Neural progenitor cell (in vitro differentiated cells): Measurements from ENCODE around the gene ELP6.

ENCODE experiments used
- CTCF ChIP-seq: fragments of 200-600 bp; sonication (generic); IDR thresholded peaks from 2 replicates; pipeline ENCODE4 v1.5.1; 2017; ENCODE audit warnings: antibody characterized with exemption, mild to moderate bottlenecking
- EZH2phosphoT487 ChIP-seq: fragments of 200-600 bp; sonication (generic); IDR thresholded peaks from 2 replicates; pipeline ENCODE4 v1.6.1; 2017; ENCODE audit warnings: antibody characterized with exemption

- TF ChIP-seq CTCF = no peak
- TF ChIP-seq EZH2phosphoT487 = no peak
These were observed 35.5 kb downstream of the ELP6 start for GRCh38 chr3:47478022-47478421.
